ENCODE data around the gene SERHL2.
A peak's percentile ranks its signal among the peaks of the same experiment; 100 is the strongest.
"Not testable (repeated sequence)": the region's sequence is repeated elsewhere in the genome, so short reads cannot be mapped to it uniquely, and the experiment has no call there.

The SERHL2 gene

GRCh38 chr22:42553475-42554361, at the start of gene SERHL2:
Gene SERHL2, plus strand, starts transcription at chr22:42553956. Its CDS starts 65 bp downstream, at chr22:42554021.
- H3K27me3 ChIP-seq (ENCODE audit: control insufficient read depth in 2 of 2, insufficient read depth in 2 of 2, low read length in 2 of 2), result no peaks in the 10 kb centered on the region
- H3K9ac ChIP-seq (ENCODE audit: low read depth in 1 of 2, low read length in 2 of 2), result peak within 1 kb of the TSS; percentile 57 to 68
- H3K9me3 ChIP-seq (ENCODE audit: control insufficient read depth in 2 of 2, low read length in 2 of 2), result no peaks in the 10 kb centered on the region
- peaks cover 7 to 8% of the 10 kb centered on the region in 2 donors for H3K4me1 ChIP-seq (ENCODE audit: control insufficient read depth in 2 of 2, insufficient read depth in 2 of 2, low read length in 2 of 2)
- H3K36me3 ChIP-seq (ENCODE audit: control insufficient read depth in 2 of 2, insufficient read depth in 2 of 2, low read length in 2 of 2), result no peaks in the 10 kb centered on the region
- H3K27ac ChIP-seq (ENCODE audit: low read depth in 2 of 2, low read length in 2 of 2), result peak within 1 kb of the TSS in 1 of 2 donors; percentile 23
- H3K4me3 ChIP-seq (ENCODE audit: low read length in 2 of 2), result peak within 1 kb of the TSS; percentile 50 to 69

DNA sequence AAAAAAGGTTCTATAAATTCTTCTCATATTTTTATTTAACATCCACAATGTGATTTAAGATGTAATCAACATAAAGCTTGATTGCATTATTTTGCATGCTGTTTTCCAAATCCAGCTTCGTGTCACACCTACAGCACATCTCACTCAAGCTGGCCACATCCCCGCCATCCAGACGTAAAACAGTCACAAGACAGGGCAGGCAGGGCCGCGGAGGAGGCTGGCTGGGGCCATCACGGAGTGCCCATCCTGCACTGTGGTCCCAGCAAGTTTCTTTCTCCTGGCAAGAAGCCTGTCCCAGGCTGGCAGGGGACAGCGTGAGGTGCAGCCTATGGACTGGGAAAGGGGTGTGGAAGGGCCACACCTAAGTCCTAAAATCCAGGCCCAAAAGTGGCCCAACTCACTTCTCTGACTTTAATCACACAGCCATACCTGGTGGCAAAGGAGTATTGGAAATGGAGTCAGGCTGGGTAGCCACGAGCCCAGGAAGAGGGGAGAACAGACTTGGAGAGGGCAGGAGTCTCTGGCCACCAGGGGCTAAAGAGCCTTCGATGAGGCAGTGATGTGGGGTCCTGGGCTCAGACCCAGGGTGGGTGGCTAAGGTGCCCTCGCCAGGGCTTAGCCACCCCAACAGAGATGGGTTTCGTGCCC, 45.3 kb upstream of the SERHL2 start:
- H3K9me3 ChIP-seq (ENCODE audit: control insufficient read depth in 2 of 2, low read length in 2 of 2); H3K4me3 ChIP-seq (ENCODE audit: low read length in 2 of 2); H3K4me1 ChIP-seq (ENCODE audit: control insufficient read depth in 2 of 2, insufficient read depth in 2 of 2, low read length in 2 of 2); H3K9ac ChIP-seq (ENCODE audit: low read depth in 1 of 2, low read length in 2 of 2); H3K27me3 ChIP-seq (ENCODE audit: control insufficient read depth in 2 of 2, insufficient read depth in 2 of 2, low read length in 2 of 2); H3K36me3 ChIP-seq (ENCODE audit: control insufficient read depth in 2 of 2, insufficient read depth in 2 of 2, low read length in 2 of 2); H3K27ac ChIP-seq (ENCODE audit: low read depth in 2 of 2, low read length in 2 of 2): not testable (repeated sequence)

DNA sequence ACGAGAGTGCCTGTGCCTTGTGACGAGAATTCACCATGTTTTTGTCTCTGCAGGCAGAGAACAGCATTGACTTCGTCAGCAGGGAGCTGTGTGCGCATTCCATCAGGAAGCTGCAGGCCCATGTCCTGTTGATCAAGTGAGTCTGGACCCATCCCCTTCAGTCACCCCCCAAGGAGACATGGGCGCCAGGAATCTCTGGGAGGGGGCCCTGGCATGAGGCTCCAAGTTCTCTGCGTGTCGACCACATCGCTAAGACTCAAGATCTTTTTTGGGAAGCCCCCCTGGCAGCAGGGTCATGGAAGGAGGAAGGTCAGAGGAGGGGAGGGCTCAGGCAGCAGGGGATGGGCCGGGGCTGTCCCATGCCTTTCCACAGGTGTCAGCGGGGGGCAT, 44.8 kb upstream of the SERHL2 start:
- not testable (repeated sequence) for H3K4me1 ChIP-seq (ENCODE audit: control insufficient read depth in 2 of 2, insufficient read depth in 2 of 2, low read length in 2 of 2); H3K27me3 ChIP-seq (ENCODE audit: control insufficient read depth in 2 of 2, insufficient read depth in 2 of 2, low read length in 2 of 2); H3K36me3 ChIP-seq (ENCODE audit: control insufficient read depth in 2 of 2, insufficient read depth in 2 of 2, low read length in 2 of 2); H3K9me3 ChIP-seq (ENCODE audit: control insufficient read depth in 2 of 2, low read length in 2 of 2); H3K4me3 ChIP-seq (ENCODE audit: low read length in 2 of 2); H3K9ac ChIP-seq (ENCODE audit: low read depth in 1 of 2, low read length in 2 of 2); H3K27ac ChIP-seq (ENCODE audit: low read depth in 2 of 2, low read length in 2 of 2)

GRCh38 chr22:42509548-42509947, 44.2 kb upstream of the SERHL2 start:
- H3K27me3 ChIP-seq (ENCODE audit: control insufficient read depth in 2 of 2, insufficient read depth in 2 of 2, low read length in 2 of 2), result no peaks in the 10 kb centered on the region
- no peaks in the 10 kb centered on the region for H3K4me1 ChIP-seq (ENCODE audit: control insufficient read depth in 2 of 2, insufficient read depth in 2 of 2, low read length in 2 of 2)
- H3K36me3 ChIP-seq (ENCODE audit: control insufficient read depth in 2 of 2, insufficient read depth in 2 of 2, low read length in 2 of 2), result peaks cover 4 to 10% of the 10 kb centered on the region in 2 donors
- H3K27ac ChIP-seq (ENCODE audit: low read depth in 2 of 2, low read length in 2 of 2), result no peak overlapping the region
- no peaks in the 10 kb centered on the region for H3K9me3 ChIP-seq (ENCODE audit: control insufficient read depth in 2 of 2, low read length in 2 of 2)
- no peak overlapping the region for H3K9ac ChIP-seq (ENCODE audit: low read depth in 1 of 2, low read length in 2 of 2)
- H3K4me3 ChIP-seq (ENCODE audit: low read length in 2 of 2), result no peak overlapping the region

GRCh38 chr22:42511401-42511891, 42.3 kb upstream of the SERHL2 start:
- Histone ChIP-seq H3K9ac (ENCODE audit: low read depth in 1 of 2, low read length in 2 of 2) (no peak overlapping the region), H3K4me1 (ENCODE audit: control insufficient read depth in 2 of 2, insufficient read depth in 2 of 2, low read length in 2 of 2) (no peaks in the 10 kb centered on the region), H3K9me3 (ENCODE audit: control insufficient read depth in 2 of 2, low read length in 2 of 2) (no peaks in the 10 kb centered on the region), H3K27me3 (ENCODE audit: control insufficient read depth in 2 of 2, insufficient read depth in 2 of 2, low read length in 2 of 2) (no peaks in the 10 kb centered on the region), H3K4me3 (ENCODE audit: low read length in 2 of 2) (no peak overlapping the region), H3K36me3 (ENCODE audit: control insufficient read depth in 2 of 2, insufficient read depth in 2 of 2, low read length in 2 of 2) (peaks cover 7 to 23% of the 10 kb centered on the region in 2 donors), H3K27ac (ENCODE audit: low read depth in 2 of 2, low read length in 2 of 2) (no peak overlapping the region)

DNA sequence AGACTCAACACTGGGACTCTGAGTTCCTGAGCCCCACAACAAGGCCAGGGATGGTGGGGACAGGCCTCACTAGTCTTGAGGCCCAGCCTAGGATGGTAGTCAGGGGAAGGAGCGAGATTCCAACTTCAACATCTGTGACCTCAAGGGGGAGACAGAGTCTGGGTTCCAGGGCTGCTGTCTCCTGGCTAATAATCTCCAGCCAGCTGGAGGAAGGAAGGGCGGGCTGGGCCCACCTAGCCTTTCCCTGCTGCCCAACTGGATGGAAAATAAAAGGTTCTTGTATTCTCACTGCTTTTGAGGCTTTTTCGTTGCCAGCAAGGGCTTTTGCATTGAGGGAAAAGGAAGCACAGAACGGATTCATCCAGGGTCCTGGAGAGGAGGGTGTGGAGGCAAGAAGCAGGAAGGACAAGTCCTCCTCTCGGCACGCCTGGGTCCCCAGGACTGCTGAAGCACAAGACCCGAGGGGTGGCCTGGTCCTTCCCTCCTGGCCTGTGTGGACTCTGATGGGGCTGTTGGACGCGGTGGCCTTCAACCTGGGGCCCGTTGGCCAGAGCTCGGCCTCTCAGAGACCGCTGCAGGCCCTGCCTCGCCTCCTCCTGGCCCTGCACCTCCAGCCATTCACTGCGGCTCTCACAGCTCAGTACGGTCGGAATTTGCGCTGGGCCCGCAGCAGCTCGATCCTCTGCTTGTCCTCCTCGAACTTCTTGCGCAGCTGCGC, 41.3 kb upstream of the SERHL2 start:
- H3K4me1 ChIP-seq (ENCODE audit: control insufficient read depth in 2 of 2, insufficient read depth in 2 of 2, low read length in 2 of 2); H3K27me3 ChIP-seq (ENCODE audit: control insufficient read depth in 2 of 2, insufficient read depth in 2 of 2, low read length in 2 of 2); H3K9ac ChIP-seq (ENCODE audit: low read depth in 1 of 2, low read length in 2 of 2); H3K27ac ChIP-seq (ENCODE audit: low read depth in 2 of 2, low read length in 2 of 2); H3K9me3 ChIP-seq (ENCODE audit: control insufficient read depth in 2 of 2, low read length in 2 of 2); H3K4me3 ChIP-seq (ENCODE audit: low read length in 2 of 2): not testable (repeated sequence)
- H3K36me3 ChIP-seq (ENCODE audit: control insufficient read depth in 2 of 2, insufficient read depth in 2 of 2, low read length in 2 of 2), result peaks cover 7 to 23% of the 10 kb centered on the region in 2 donors

- H3K4me1 ChIP-seq (ENCODE audit: control insufficient read depth in 2 of 2, insufficient read depth in 2 of 2, low read length in 2 of 2); H3K27me3 ChIP-seq (ENCODE audit: control insufficient read depth in 2 of 2, insufficient read depth in 2 of 2, low read length in 2 of 2); H3K9me3 ChIP-seq (ENCODE audit: control insufficient read depth in 2 of 2, low read length in 2 of 2); H3K27ac ChIP-seq (ENCODE audit: low read depth in 2 of 2, low read length in 2 of 2); H3K4me3 ChIP-seq (ENCODE audit: low read length in 2 of 2); H3K9ac ChIP-seq (ENCODE audit: low read depth in 1 of 2, low read length in 2 of 2): not testable (repeated sequence)
- peaks cover 9 to 26% of the 10 kb centered on the region in 2 donors for H3K36me3 ChIP-seq (ENCODE audit: control insufficient read depth in 2 of 2, insufficient read depth in 2 of 2, low read length in 2 of 2)
Measured at GRCh38 chr22:42514331-42514730, 39.4 kb upstream of the SERHL2 start.

- H3K4me1 ChIP-seq (ENCODE audit: control insufficient read depth in 2 of 2, insufficient read depth in 2 of 2, low read length in 2 of 2); H3K27ac ChIP-seq (ENCODE audit: low read depth in 2 of 2, low read length in 2 of 2); H3K9me3 ChIP-seq (ENCODE audit: control insufficient read depth in 2 of 2, low read length in 2 of 2); H3K27me3 ChIP-seq (ENCODE audit: control insufficient read depth in 2 of 2, insufficient read depth in 2 of 2, low read length in 2 of 2); H3K9ac ChIP-seq (ENCODE audit: low read depth in 1 of 2, low read length in 2 of 2); H3K4me3 ChIP-seq (ENCODE audit: low read length in 2 of 2): not testable (repeated sequence)
- peaks cover 9 to 26% of the 10 kb centered on the region in 2 donors for H3K36me3 ChIP-seq (ENCODE audit: control insufficient read depth in 2 of 2, insufficient read depth in 2 of 2, low read length in 2 of 2)
Measured at GRCh38 chr22:42515304-42515703, 38.5 kb upstream of the SERHL2 start.

DNA sequence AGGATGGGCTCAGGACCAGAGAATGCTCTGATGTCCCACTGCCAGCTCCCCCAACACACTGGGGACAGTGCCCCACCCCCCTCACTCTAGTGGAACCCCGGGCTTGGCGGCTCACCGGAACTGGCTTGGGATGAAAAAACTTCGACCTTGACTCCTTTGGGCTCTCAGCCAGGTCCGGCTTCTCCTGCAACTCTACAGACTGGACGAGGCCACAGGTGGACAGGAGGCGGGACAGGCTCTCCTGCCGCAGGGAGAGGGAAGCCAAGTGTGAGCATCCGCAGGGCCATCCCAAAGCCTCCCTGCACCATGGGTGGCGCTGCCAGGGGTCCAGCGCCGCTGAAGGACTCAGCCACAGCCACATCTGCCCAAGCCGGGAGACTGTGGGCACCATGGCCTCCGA, 37.9 kb upstream of the SERHL2 start:
- Histone ChIP-seq H3K4me3 (ENCODE audit: low read length in 2 of 2) (no peak overlapping the region), H3K36me3 (ENCODE audit: control insufficient read depth in 2 of 2, insufficient read depth in 2 of 2, low read length in 2 of 2) (peaks cover 9 to 26% of the 10 kb centered on the region in 2 donors), H3K9ac (ENCODE audit: low read depth in 1 of 2, low read length in 2 of 2) (no peak overlapping the region), H3K27ac (ENCODE audit: low read depth in 2 of 2, low read length in 2 of 2) (no peak overlapping the region), H3K27me3 (ENCODE audit: control insufficient read depth in 2 of 2, insufficient read depth in 2 of 2, low read length in 2 of 2) (no peaks in the 10 kb centered on the region), H3K4me1 (ENCODE audit: control insufficient read depth in 2 of 2, insufficient read depth in 2 of 2, low read length in 2 of 2) (peaks cover 3 to 9% of the 10 kb centered on the region in 2 donors), H3K9me3 (ENCODE audit: control insufficient read depth in 2 of 2, low read length in 2 of 2) (no peaks in the 10 kb centered on the region)

DNA sequence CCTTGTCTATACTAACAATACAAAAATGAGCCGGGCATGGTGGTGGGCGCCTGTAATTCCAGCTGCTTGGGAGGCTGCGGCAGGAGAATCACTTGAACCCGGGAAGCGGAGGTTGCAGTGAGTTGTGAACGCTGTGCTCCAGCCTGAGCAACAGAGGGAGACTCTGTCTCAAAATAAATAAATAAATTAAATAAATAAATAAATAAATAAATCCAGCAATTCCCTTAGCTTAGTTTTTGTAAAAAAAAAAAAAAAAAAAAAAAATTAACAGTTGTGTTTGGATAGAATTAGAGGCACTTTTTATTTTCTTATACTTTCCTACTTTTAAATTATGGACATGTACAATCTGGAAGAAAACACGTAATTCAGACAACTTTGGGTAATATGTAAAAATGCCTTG, 36.7 kb upstream of the SERHL2 start:
- peaks cover 5 to 26% of the 10 kb centered on the region in 2 donors for H3K36me3 ChIP-seq (ENCODE audit: control insufficient read depth in 2 of 2, insufficient read depth in 2 of 2, low read length in 2 of 2)
- H3K9me3 ChIP-seq (ENCODE audit: control insufficient read depth in 2 of 2, low read length in 2 of 2); H3K27me3 ChIP-seq (ENCODE audit: control insufficient read depth in 2 of 2, insufficient read depth in 2 of 2, low read length in 2 of 2); H3K4me3 ChIP-seq (ENCODE audit: low read length in 2 of 2); H3K4me1 ChIP-seq (ENCODE audit: control insufficient read depth in 2 of 2, insufficient read depth in 2 of 2, low read length in 2 of 2); H3K9ac ChIP-seq (ENCODE audit: low read depth in 1 of 2, low read length in 2 of 2); H3K27ac ChIP-seq (ENCODE audit: low read depth in 2 of 2, low read length in 2 of 2): not testable (repeated sequence)

Data from mucosa of rectum (tissue), 2 donors.